ENCODE measurements around the gene ATR. TPM values are rescaled to one million over a fixed set of nuclear protein-coding genes. Genes with fewer than 3 reads are reported as not detected.

Gene ATR
- polyA plus RNA-seq, 3 donors: 6.3 to 16.4 (median 6.6) TPM

GRCh38 chr3:142566096-142566495 is 12.4 kb downstream of the ATR start:
- no peaks in the 10 kb centered on the region for H3K4me1 Mint-ChIP-seq
- Histone ChIP-seq H3K4me1 (ENCODE audit: control insufficient read depth in 1 of 2, insufficient read depth in 2 of 2, low read length in 2 of 2) (no peaks in the 10 kb centered on the region), H3K9me3 (replicated peaks in 1 of 2; ENCODE audit: control insufficient read depth in 1 of 2, insufficient read depth in 1 of 2, low read length in 2 of 2) (no peaks in the 10 kb centered on the region), H3K36me3 (replicated peaks in 1 of 2; ENCODE audit: control insufficient read depth in 1 of 2, insufficient read depth in 2 of 2, low read length in 2 of 2) (peaks cover 41 to 59% of the 10 kb centered on the region in 2 donors), H3K9ac (ENCODE audit: insufficient read depth, low read length, poor library complexity, severe bottlenecking) (no peak overlapping the region), H3K4me2 (replicated peaks; ENCODE audit: extremely low read depth, low read length, poor library complexity, severe bottlenecking) (no peak overlapping the region), H4K20me1 (ENCODE audit: insufficient read depth, low read length) (peaks cover 7% of the 10 kb centered on the region), H3K27ac (ENCODE audit: low read depth in 1 of 2, low read length in 2 of 2) (no peak overlapping the region), H3K79me2 (ENCODE audit: insufficient read depth, low read length) (peaks cover 33% of the 10 kb centered on the region), H3K27me3 (ENCODE audit: control insufficient read depth in 2 of 2, insufficient read depth in 2 of 2, low read length in 2 of 2) (no peaks in the 10 kb centered on the region), H3K4me3 (replicated peaks in 1 of 3; ENCODE audit: low read depth in 2 of 3, low read length in 3 of 3) (no peak overlapping the region), H2AFZ (ENCODE audit: insufficient read depth, low read depth, low read length, poor library complexity, severe bottlenecking) (no peak overlapping the region)
- H3K27ac Mint-ChIP-seq: no peak overlapping the region
- DNase-seq: no peak
- WGBS (ENCODE audit: insufficient coverage): 80% methylated on average over 1 of the region's 3 CpGs
- peaks cover 0 to 3% (median 0%) of the 10 kb centered on the region in 7 donors for H3K9me3 Mint-ChIP-seq
- no peaks in the 10 kb centered on the region for H3K27me3 Mint-ChIP-seq (ENCODE audit: low read depth in 3 of 3)
- peaks cover 55 to 69% of the 10 kb centered on the region in 2 donors for H3K36me3 Mint-ChIP-seq
- TF ChIP-seq, protein P1, sequence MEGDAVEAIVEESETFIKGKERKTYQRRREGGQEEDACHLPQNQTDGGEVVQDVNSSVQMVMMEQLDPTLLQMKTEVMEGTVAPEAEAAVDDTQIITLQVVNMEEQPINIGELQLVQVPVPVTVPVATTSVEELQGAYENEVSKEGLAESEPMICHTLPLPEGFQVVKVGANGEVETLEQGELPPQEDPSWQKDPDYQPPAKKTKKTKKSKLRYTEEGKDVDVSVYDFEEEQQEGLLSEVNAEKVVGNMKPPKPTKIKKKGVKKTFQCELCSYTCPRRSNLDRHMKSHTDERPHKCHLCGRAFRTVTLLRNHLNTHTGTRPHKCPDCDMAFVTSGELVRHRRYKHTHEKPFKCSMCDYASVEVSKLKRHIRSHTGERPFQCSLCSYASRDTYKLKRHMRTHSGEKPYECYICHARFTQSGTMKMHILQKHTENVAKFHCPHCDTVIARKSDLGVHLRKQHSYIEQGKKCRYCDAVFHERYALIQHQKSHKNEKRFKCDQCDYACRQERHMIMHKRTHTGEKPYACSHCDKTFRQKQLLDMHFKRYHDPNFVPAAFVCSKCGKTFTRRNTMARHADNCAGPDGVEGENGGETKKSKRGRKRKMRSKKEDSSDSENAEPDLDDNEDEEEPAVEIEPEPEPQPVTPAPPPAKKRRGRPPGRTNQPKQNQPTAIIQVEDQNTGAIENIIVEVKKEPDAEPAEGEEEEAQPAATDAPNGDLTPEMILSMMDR (IDR thresholded peaks at IDR 0.05): no peak
- H3K4me3 Mint-ChIP-seq: no peak overlapping the region
- intact Hi-C loops (cut with micrococcal nuclease): no loop called here

GRCh38 chr3:142563496-142563997 is 15.0 kb downstream of the ATR start:
- Histone ChIP-seq H2AFZ (ENCODE audit: insufficient read depth, low read depth, low read length, poor library complexity, severe bottlenecking) (no peak overlapping the region), H3K79me2 (ENCODE audit: insufficient read depth, low read length) (peaks cover 13% of the 10 kb centered on the region), H4K20me1 (ENCODE audit: insufficient read depth, low read length) (peaks cover 3% of the 10 kb centered on the region), H3K4me1 (ENCODE audit: control insufficient read depth in 1 of 2, insufficient read depth in 2 of 2, low read length in 2 of 2) (no peaks in the 10 kb centered on the region), H3K4me2 (replicated peaks; ENCODE audit: extremely low read depth, low read length, poor library complexity, severe bottlenecking) (no peak overlapping the region), H3K9me3 (replicated peaks in 1 of 2; ENCODE audit: control insufficient read depth in 1 of 2, insufficient read depth in 1 of 2, low read length in 2 of 2) (no peaks in the 10 kb centered on the region), H3K9ac (ENCODE audit: insufficient read depth, low read length, poor library complexity, severe bottlenecking) (no peak overlapping the region), H3K36me3 (replicated peaks in 1 of 2; ENCODE audit: control insufficient read depth in 1 of 2, insufficient read depth in 2 of 2, low read length in 2 of 2) (peaks cover 53 to 80% of the 10 kb centered on the region in 2 donors), H3K27me3 (ENCODE audit: control insufficient read depth in 2 of 2, insufficient read depth in 2 of 2, low read length in 2 of 2) (no peaks in the 10 kb centered on the region), H3K4me3 (replicated peaks in 1 of 3; ENCODE audit: low read depth in 2 of 3, low read length in 3 of 3) (no peak overlapping the region), H3K27ac (ENCODE audit: low read depth in 1 of 2, low read length in 2 of 2) (no peak overlapping the region)
- intact Hi-C loops (cut with micrococcal nuclease): no loop called here
- Mint-ChIP-seq H3K4me1 (no peaks in the 10 kb centered on the region), H3K9me3 (peaks cover 0 to 5% (median 0%) of the 10 kb centered on the region in 7 donors), H3K4me3 (no peak overlapping the region), H3K36me3 (peaks cover 57 to 63% of the 10 kb centered on the region in 2 donors), H3K27ac (no peak overlapping the region), H3K27me3 (ENCODE audit: low read depth in 3 of 3) (no peaks in the 10 kb centered on the region)
- no peak for DNase-seq
- TF ChIP-seq, protein P1 (IDR thresholded peaks at IDR 0.05): no peak
- no CpG with 5 or more reads among the region's 4 CpGs for WGBS (ENCODE audit: insufficient coverage)

Data from CD14-positive monocyte (primary cell).